DOHH2 (cell line): ENCODE measurements around the gene MEST.
"Not testable (repeated sequence)": the region's sequence is repeated elsewhere in the genome, so short reads cannot be mapped to it uniquely, and the experiment has no call there.

ENCODE experiments used
- CTCF ChIP-seq: fragments of 200-600 bp; sonication (generic); IDR thresholded peaks from one replicate; pipeline ENCODE4 v1.5.1; 2014; ENCODE audit warnings: antibody characterized with exemption, mild to moderate bottlenecking, low read depth, low read length; ENCODE audit not compliant: poor library complexity, severe bottlenecking
- EZH2phosphoT487 ChIP-seq: fragments of 200-600 bp; sonication (generic); IDR thresholded peaks from 2 replicates; pipeline ENCODE4 v1.6.1; 2017; ENCODE audit warnings: borderline replicate concordance, mild to moderate bottlenecking, antibody characterized with exemption, low read length, moderate library complexity, mixed read lengths

GRCh38 chr7:130542297-130542696 is 50.4 kb downstream of the MEST start:
- TF ChIP-seq CTCF, EZH2phosphoT487: not testable (repeated sequence)
